ENCODE measurements around the gene RWDD4. TPM values are rescaled to one million over a fixed set of nuclear protein-coding genes. Genes with fewer than 3 reads are reported as not detected.

RWDD4 gene
- total RNA-seq, 1 donor from 2014 or later, result 14.8 TPM

GRCh38 chr4:183594823-183595222 is 64.2 kb downstream of the RWDD4 start:
- TF ChIP-seq CTCF (IDR thresholded peaks at IDR 0.05; ENCODE audit: unreplicated experiment), result no peak
- peaks cover 18% of the 10 kb centered on the region for H3K9me3 Mint-ChIP-seq
- H3K27ac Mint-ChIP-seq, result no peak overlapping the region
- peaks cover 22% of the 10 kb centered on the region for H3K27me3 Mint-ChIP-seq (ENCODE audit: low read depth)
- H3K36me3 Mint-ChIP-seq, result peaks cover 2% of the 10 kb centered on the region
- no peak overlapping the region for H3K4me3 Mint-ChIP-seq
- DNase-seq (ENCODE audit: low spot score in 2 of 2, unreplicated experiment in 2 of 2), result no peak
- peaks cover 9% of the 10 kb centered on the region for H3K4me1 Mint-ChIP-seq

GRCh38 chr4:183591301-183591700 is 67.7 kb downstream of the RWDD4 start:
- H3K27me3 Mint-ChIP-seq (ENCODE audit: low read depth), result peaks cover 24% of the 10 kb centered on the region
- no peak overlapping the region for H3K27ac Mint-ChIP-seq
- peaks cover 2% of the 10 kb centered on the region for H3K36me3 Mint-ChIP-seq
- H3K4me3 Mint-ChIP-seq, result no peak overlapping the region
- DNase-seq (ENCODE audit: low spot score in 2 of 2, unreplicated experiment in 2 of 2), result no peak
- H3K9me3 Mint-ChIP-seq, result peaks cover 3% of the 10 kb centered on the region
- peaks cover 13% of the 10 kb centered on the region for H3K4me1 Mint-ChIP-seq
- TF ChIP-seq CTCF (IDR thresholded peaks at IDR 0.05; ENCODE audit: unreplicated experiment), result no peak

Other genes starting within 250 kb of the RWDD4 start
- gene CDKN2AIP, start 214.5 kb downstream of the RWDD4 start, total RNA-seq, result 41.8 to 42.8 TPM (median 42.3 TPM) in 3 replicates
- 10.1 to 11.4 TPM (median 11.3 TPM) in 3 replicates for gene ING2, start 154.1 kb downstream of the RWDD4 start, total RNA-seq
- gene TRAPPC11, start 108 bp upstream of the RWDD4 start, total RNA-seq, result 45.4 to 48.3 TPM (median 47.3 TPM) in 3 replicates
- gene STOX2, start 246.1 kb upstream of the RWDD4 start, total RNA-seq, result 95.6 to 104 TPM (median 103 TPM) in 3 replicates

Data from mesothelial cell of epicardium (in vitro differentiated cells).